ENCODE results near the gene FEM1A. TPM values are rescaled to one million over a fixed set of nuclear protein-coding genes. Genes with fewer than 3 reads are reported as not detected.
A peak's percentile ranks its signal among the peaks of the same experiment; 100 is the strongest.
"Not testable (repeated sequence)": the region's sequence is repeated elsewhere in the genome, so short reads cannot be mapped to it uniquely, and the experiment has no call there.

The FEM1A gene
- total RNA-seq, 1 donor from 2014 or later = 22.8 TPM

GRCh38 chr19:4806384-4806783 lies 14.8 kb downstream of the FEM1A start:
- FAIRE-seq = no peak

GRCh38 chr19:4807188-4807587 lies 15.7 kb downstream of the FEM1A start:
- DNase-seq (ENCODE audit: low spot score in 2 of 2) = no peak

More at GRCh38 chr19:4806384-4806783, 14.8 kb downstream of the FEM1A start:
- no peak for DNase-seq (ENCODE audit: low spot score in 2 of 2)

GRCh38 chr19:4811328-4812131 lies 20.0 kb downstream of the FEM1A start:
- peak; percentile 47 to 67 for DNase-seq (ENCODE audit: low spot score in 2 of 2)
- FAIRE-seq = no peak

More at GRCh38 chr19:4807188-4807587, 15.7 kb downstream of the FEM1A start:
- FAIRE-seq = no peak

- DNase-seq (ENCODE audit: low spot score in 2 of 2) = no peak
- no peak for FAIRE-seq
These were observed 23.3 kb downstream of the FEM1A start for GRCh38 chr19:4814625-4815425.

- FAIRE-seq (peak; percentile 85), DNase-seq (ENCODE audit: low spot score in 2 of 2) (peak; percentile 97 to 98)
These were observed 24.1 kb downstream of the FEM1A start for GRCh38 chr19:4815426-4816201.

- DNase-seq (ENCODE audit: low spot score in 2 of 2) = peak in 1 of 2 donors; percentile 50
- FAIRE-seq = no peak
These were observed 24.8 kb downstream of the FEM1A start for GRCh38 chr19:4816202-4816949.

- no peak for FAIRE-seq
- DNase-seq (ENCODE audit: low spot score in 2 of 2) = no peak
These were observed 25.4 kb downstream of the FEM1A start for GRCh38 chr19:4816950-4817278.

GRCh38 chr19:4817467-4818277 lies 26.1 kb downstream of the FEM1A start:
- no peak for FAIRE-seq

GRCh38 chr19:4821265-4821664 lies 29.7 kb downstream of the FEM1A start:
- DNase-seq (ENCODE audit: low spot score in 2 of 2) = no peak
- no peak for FAIRE-seq

More at GRCh38 chr19:4817467-4818277, 26.1 kb downstream of the FEM1A start:
- DNase-seq (ENCODE audit: low spot score in 2 of 2) = no peak

GRCh38 chr19:4822354-4822753 lies 30.8 kb downstream of the FEM1A start:
- DNase-seq (ENCODE audit: low spot score in 2 of 2); FAIRE-seq: not testable (repeated sequence)

- DNase-seq (ENCODE audit: low spot score in 2 of 2) = no peak
These were observed 32.0 kb downstream of the FEM1A start for GRCh38 chr19:4823577-4823976.

GRCh38 chr19:4829001-4829712 lies 37.6 kb downstream of the FEM1A start:
- peak in 1 of 2 donors; percentile 20 for DNase-seq (ENCODE audit: low spot score in 2 of 2)
- no peak for FAIRE-seq

More at GRCh38 chr19:4823577-4823976, 32.0 kb downstream of the FEM1A start:
- FAIRE-seq = no peak

GRCh38 chr19:4830332-4830731 lies 38.8 kb downstream of the FEM1A start:
- DNase-seq (ENCODE audit: low spot score in 2 of 2) = no peak
- FAIRE-seq = no peak

GRCh38 chr19:4830768-4831265 lies 39.3 kb downstream of the FEM1A start:
- DNase-seq (ENCODE audit: low spot score in 2 of 2) (peak in 1 of 2 donors; percentile 2), FAIRE-seq (no peak)

- DNase-seq (ENCODE audit: low spot score in 2 of 2) (peak; percentile 63 to 80), FAIRE-seq (no peak)
These were observed 39.9 kb downstream of the FEM1A start, which contains the start of gene TICAM1 for GRCh38 chr19:4831304-4831978. TICAM1 (minus strand) TSS chr19:4831712; CDS start chr19:4818377, 13,335 bp downstream.

- not testable (repeated sequence) for FAIRE-seq; DNase-seq (ENCODE audit: low spot score in 2 of 2)
These were observed 40.4 kb downstream of the FEM1A start for GRCh38 chr19:4831979-4832340.

- FAIRE-seq (no peak), DNase-seq (ENCODE audit: low spot score in 2 of 2) (peak in 1 of 2 donors; percentile 7)
These were observed 41.2 kb downstream of the FEM1A start for GRCh38 chr19:4832776-4833175.

GRCh38 chr19:4839192-4839591 lies 47.7 kb downstream of the FEM1A start:
- FAIRE-seq = no peak
- DNase-seq (ENCODE audit: low spot score in 2 of 2) = no peak

All from frontal cortex (tissue), 4 donors.